GM18508 (cell line): ENCODE measurements around the gene UBE2F.
"Not testable (repeated sequence)": the region's sequence is repeated elsewhere in the genome, so short reads cannot be mapped to it uniquely, and the experiment has no call there.

Experiments used
- ATAC-seq: cut with Tn5 transposase; IDR thresholded peaks from one replicate; pipeline ENCODE4 v1.9.1; 2021; ENCODE audit warnings: moderate number of reproducible peaks; ENCODE audit not compliant: insufficient read depth, unreplicated experiment

The UBE2F gene

DNA sequence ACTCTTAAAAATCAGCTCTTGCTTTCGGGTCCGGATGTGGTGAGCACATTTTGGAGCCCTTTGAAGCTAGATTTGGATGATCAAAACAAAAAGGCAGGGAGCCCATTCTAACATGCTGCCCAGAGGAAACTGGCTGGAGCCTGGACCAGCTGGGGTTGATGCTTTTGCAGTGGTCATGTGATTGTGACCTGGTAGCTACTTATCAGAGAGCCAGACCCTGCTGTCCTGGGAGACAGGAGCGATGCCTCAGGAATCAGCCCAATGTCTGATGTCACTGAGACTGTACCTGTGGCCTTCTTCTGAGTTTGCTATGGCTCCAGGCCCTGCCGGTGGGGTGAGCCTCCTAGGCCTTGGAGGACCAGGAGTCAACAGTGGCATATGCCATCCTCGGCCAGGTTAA, 75.3 kb downstream of the UBE2F start:
- no peak for ATAC-seq

DNA sequence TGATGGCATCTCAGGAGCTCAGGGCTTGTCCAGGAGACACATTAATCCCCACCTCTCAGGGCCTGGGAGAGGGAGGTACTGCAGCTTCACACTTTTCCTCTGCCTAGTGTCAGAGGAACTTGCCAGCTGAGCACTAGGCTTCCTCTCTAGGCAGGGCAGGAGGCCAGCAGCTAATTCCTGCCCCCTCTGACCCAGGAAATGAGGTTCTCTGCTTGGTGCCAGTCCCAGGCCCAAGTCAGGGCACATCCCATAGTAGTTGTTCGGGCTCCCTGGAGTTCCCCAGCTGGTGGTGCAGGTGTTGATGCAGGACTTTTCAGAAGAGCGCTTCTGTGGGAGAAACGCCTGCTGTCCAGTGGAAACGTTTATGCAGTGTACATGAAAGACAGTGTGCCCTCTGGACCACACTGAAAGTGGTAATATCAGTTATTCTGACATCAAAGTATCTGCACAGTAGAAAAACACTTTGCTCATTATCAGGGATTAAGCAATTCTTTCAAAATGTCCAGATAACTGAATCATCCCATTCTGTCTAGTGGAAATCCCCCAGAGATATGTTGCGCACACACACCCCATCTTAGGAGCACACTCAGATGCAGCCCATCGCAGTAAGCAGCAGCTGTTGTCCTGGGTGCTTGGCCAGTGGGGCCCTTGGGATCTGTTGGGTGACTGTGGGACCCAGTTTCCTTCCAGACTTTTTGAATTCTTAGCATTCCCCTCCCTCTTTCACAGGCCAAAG, 76.2 kb downstream of the UBE2F start:
- ATAC-seq: no peak

DNA sequence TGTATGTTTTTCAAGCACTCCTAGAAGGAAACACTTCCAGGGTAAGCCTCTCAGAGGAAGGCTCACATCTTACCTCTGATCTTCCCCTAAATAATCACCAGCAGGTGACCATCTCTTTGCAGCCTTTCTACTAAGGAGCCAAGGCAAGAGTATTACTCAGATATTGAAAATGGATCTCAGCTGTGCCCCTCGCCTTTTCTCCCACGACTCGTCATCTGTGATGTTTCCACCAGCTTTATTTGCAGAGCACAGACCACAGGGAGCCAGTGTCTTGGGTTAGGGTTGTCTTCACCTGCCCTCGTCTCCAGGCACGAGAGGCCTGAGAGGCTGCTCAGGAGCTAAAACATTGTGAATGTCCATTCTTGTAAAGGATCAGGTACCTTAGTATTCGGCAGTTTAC, 77.0 kb downstream of the UBE2F start:
- no peak for ATAC-seq

DNA sequence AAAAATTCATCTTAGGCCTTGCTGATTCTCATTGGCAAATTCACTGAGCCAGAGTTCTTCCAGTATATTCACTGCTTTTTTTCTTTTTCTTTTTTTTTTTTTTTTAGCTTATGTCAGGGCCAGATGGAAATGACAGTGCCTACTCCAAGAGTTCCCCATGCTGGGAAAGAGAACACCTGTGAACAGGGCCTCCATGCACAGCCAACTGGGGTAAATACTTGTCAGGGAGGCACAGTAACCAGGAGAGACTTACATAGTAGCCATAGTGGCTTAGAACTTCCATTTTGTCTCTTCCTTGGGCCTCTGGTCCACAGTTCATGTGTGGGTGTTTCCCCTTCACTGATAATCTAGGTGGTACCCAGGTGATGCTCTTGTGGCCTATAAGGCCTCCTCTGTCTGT, 78.8 kb downstream of the UBE2F start:
- ATAC-seq: no peak

DNA sequence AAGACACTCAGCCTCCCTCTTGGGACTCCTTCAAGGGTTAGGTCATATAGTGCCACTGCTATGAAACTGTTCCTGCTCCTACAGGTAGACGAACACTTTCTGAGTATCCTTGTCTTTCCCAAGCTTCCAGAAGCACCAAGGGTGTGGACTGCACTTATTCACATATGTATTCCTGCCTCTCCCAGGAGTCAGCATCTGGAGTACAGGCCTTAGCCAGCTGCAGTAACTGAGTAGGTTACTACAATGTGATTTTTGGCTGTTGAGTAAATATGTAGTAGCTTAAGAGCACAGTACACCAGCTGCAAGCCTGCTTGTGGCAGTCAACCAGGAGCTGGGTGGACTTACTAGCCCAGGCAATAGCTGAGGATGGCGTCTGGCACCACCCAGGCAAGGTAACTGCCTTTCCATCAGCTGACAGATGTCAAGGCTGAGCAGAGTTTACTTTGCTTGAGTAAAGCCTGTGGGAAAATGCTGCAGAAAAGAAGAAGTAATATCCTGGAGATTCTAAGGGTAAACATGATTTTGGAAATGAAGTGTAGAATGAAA, 80.0 kb downstream of the UBE2F start:
- no peak for ATAC-seq

DNA sequence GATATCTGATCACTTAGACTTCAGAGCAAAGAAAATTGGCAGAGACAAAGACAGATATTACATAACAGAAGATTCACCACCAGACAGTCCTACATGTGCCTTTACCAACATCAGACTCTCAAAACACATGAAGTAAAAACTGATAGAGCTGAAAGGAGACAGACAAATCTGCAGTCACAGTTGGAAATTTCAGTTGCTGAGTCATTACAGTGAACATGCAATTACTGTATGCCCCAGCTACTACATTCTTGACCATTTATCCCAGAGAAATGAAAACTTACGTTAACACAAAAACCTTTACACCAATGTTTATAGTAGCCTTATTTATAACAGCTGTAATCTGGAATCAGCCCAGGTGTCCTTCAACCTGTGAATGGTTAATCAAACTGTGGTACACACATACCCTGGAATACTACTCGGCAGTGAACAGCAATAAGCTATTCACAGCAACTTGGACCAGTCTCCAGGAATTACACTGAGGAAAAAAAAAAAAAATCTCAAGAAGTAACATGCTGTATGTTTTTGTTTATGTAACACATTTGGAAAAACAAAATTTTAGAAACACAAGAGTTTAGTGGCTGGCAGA, 86.5 kb downstream of the UBE2F start:
- no peak for ATAC-seq

DNA sequence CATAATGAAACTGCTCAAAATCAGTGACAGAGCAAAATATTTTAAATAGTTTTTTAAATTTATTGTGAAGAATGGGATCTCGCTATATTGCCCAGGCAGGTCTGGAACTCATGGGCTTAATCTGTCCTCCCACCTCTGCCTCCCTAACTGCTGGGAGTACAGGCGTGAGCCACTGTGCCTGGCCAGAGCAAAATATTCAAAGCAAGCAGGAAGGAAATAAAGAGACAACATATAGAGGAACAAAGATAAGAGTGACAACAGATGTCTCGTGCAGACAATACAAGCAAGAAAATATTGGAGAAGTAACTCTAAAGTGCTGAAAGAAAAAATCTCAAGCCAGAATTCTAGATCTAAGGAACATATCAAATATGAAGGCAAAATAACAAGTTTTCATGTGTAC, 89.0 kb downstream of the UBE2F start:
- no peak for ATAC-seq

DNA sequence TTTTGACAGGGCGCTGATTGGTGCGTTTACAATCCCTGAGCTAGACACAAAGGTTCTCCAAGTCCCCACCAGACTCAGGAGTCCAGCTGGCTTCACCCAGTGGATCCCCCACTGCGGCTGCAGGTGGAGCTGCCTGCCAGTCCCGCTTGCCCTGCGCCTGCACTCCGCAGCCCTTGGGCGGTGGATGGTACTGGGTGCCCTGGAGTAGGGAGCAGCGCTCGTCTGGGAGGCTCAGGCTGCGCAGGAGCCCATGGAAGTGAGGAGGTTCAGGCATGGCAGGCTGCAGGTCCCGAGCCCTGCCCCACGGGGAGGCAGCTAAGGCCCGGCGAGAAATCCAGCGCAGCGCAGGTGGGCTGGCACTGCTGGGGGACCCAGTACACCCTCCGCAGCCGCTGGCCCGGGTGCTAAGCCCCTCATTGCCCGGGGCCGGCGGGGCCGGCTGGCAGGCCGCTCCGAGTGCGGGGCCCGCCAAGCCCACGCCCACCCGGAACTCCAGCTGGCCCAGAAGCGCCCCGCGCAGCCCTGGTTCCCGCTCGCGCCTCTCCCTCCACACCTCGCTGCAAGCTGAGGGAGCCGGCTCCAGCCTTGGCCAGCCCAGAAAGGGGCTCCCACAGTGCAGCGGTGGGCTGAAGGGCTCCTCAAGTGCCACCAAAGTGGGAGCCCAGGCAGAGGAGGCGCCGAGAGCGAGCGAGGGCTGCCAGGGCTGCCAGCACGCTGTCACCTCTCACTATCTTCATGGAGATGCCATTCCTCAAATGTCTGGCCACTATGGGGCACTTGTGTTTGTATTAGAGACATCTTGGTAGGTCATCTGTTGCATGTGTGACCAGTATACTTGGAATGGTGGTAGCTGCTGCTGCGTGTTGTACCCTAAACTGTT, 91.1 kb downstream of the UBE2F start:
- ATAC-seq: not testable (repeated sequence)

DNA sequence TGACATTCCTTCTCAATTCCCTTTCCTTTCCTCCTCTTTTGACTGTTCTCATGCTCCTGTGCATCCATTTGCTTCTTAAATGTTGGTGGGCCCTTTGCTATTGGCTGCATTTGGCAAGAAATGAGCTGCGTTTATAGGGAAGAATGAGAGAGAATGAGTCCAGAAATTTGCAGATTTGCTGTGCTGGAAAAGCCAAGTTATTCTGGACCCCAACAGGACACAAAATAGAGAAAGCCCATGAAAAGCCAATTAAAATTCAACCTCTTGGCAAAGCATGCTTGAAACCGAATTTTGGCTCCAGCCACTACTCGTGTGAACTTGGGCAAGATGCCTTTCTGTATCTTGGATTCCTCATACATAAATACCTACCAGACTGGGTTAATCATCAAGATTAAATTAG, 92.7 kb downstream of the UBE2F start:
- no peak for ATAC-seq

DNA sequence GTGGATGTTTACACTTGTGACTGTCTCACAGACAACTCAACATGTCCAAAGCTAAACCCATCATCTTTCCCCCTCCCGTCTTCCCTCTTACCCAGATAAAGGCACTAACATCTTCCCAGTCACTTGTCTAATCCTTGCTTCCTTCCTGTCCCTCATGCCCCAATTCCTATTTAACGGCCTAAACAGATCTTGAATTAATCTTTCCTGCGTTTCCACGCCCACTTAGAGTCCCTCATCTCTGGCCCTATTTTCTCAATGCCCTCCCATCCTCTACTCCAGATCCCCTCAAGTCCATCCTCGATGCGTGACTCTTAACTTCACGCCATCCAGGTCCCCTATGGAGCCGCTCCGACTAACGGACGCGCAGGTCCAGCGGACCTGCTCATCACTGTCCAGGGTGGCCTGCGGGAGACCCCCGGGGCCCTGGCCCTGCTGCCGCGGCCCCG, 93.3 kb downstream of the UBE2F start:
- ATAC-seq: no peak

DNA sequence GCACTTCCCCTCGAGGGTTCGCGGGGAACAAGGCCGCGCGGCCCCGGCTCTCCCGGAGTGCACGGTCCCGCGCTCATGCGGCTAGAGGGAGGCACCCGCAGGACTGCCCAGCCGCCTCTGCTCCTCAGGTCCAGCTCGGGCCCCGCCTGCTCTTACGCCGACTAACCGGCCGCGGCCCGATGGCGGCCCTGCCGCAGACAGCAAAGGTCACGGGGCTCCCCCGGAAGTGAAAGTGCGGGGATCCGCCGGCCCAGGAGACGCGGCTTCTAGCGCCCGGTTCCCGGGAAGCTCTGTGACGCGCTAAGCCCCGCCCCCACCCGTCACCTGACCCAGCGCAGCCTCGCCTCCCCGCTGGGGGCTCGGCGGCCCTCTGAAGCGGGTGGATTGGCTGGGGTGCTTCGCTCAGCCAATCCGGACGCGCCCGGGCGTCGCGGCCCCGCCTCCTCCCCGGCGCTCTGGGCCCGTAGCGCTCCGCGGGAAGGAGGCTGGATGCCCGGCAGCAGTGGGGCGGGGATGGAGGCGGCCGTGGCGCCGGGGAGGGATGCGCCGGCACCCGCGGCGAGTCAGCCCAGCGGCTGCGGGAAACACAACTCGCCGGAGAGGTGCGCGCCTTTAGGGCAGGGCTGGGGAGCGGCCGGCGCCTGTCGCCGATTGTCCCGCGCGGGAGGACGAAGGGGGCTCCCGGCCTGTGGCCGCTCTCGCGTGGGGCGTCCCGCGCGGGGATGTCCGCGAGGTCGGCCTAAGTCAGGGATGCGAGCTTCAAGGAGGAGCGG, 93.9 kb downstream of the UBE2F start, which contains the start of gene SCLY:
SCLY (plus strand) TSS at position 460 of the 773 bp plus-strand sequence; CDS start at position 514, 54 bp downstream.
- peak; percentile 72 for ATAC-seq

DNA sequence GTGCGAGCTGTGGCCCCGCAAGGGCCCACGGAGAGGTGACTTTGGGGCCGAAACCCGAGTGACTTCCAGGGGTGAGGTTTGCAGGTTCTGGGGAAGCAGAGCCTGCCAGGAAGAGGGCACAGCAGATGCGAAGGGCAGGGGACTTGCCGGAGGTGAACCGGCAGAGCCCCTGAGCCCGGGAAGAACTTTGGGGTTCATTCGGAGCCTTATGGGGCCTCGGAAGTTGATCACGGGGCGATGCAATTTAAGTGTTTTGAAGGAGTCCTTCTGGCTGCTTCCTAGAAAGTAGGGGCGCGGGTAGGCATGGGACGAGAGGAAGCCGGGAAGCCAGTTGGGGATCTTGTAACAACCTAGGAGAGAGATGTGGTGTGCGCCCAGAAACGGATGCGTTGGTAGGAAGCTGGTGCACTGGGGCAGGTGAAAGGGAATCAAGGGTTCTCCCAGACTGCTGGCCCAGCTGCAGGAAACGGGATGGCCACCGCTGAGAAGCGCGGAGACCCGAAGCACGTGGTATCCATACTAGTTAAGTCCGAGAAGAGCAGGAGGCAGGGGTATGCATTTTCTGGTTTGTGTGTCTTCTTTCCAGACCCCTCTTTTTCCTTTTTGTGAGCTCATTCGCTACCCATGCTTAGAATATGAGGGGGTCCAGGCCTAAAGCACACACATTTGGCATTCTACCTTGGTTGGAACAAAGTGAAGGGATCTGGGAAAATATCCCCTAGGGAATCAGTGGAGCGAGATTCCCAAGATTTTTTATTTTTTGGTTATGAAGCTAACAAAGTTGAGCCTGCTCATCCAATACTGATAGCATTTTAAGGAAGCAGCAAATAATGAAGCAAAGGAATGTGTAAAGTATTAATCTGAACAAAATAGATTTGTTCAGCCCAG, 94.7 kb downstream of the UBE2F start:
- no peak for ATAC-seq

DNA sequence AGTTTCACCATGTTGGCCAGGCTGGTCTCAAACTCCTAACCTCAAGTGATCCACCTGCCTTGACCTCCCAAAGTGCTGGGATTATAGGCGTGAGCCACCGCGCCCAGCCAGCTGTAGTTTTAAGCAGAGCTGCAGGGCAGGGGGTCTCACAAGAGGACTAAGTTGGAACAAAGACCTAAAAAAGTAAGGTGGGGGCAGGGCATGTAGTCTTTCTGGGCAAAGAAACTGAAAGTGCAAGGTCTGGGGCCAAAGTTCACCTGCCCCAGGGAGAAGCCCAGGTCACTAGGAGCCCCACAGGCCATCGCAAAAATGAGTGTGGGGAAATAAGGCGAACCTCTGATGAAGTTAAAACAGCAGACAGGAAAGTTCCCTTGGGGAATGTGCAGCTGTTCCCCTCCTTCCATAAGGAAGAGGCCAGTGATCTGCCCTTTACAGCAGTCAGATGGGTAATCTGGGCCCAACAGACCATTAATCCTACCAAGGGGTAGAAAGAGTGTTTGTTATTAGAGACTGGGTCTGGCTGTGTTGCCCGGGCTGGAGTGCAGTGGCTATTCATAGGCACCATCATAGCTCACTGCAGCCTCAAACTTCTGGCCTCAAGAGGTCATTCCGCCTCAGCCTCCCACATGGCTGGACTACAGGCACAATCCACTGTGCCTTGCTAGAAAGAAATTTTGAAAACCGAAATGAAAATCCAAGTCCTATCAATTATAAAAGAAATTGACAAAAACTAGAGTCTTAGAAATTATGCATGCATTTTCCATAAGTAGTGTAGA, 96.8 kb downstream of the UBE2F start:
- no peak for ATAC-seq

DNA sequence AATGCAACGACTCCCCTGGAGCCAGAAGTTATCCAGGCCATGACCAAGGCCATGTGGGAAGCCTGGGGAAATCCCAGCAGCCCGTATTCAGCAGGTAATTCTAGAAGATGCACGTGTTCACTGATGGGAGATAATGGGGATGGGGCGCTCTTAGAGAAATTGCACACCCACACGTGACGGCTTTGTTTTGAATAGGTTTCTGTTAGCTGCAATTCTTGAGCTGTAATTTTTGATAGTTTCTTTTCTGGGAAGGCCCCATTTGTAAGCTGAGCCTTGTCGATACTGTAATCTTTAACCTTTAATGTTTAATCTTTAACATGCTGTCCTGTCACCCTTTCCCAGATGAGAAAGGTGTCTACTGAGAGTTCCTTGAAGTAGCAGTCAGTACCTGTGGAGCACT, 97.6 kb downstream of the UBE2F start:
- ATAC-seq: no peak

DNA sequence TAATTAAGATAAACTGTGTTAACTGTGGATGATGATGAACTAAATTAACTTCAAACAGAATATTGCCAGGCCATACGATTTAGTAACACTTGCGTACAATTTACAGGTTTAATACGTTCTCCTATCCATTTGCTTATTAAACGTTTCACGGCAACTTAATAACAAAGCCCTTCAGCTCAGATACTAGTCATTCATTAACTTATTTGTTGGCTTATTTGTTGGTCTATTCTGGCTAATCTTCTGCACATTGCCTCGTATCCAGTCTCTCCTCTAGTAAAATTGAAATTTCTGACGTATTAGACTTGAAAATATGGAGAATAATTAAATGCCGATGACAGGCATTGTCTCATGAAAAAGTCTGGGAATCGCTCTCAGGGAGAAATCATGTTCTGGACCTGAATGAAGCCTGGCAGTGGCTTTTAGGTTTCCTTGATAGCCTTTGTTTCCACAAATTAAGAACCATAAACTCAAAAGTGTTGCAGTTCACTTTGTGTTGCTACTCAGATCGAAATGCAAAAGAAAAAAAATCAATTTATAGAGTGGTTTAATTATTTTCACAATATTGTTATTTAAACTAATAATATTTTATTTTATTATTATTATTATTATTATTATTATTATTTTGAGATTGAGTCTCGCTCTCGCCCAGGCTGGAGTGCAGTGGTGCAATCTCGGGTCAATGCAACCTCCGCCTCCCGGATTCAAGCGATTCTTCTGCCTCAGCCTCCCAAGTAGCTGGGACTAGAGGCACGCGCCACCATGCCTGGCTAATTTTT, 98.4 kb downstream of the UBE2F start:
- ATAC-seq: no peak

DNA sequence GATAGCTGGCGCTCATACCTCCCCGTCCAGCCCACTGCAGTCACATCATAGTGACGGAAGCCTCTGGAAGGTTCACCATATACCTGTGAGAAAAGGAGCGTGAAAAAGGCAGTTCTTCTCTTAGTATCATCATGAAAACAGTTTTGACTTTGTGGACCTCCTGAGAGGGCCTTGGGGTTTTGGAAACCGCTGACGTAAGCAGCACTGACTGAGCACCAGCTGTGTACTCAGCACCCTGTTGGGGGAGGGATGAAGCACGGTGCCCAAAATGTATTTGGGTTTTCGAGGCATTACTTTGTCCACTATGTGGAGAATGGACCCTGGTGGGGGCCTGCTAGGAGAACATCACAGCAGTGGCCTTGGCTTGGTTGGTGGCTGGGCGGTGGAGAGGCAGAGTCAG, 99.4 kb downstream of the UBE2F start:
- no peak for ATAC-seq

DNA sequence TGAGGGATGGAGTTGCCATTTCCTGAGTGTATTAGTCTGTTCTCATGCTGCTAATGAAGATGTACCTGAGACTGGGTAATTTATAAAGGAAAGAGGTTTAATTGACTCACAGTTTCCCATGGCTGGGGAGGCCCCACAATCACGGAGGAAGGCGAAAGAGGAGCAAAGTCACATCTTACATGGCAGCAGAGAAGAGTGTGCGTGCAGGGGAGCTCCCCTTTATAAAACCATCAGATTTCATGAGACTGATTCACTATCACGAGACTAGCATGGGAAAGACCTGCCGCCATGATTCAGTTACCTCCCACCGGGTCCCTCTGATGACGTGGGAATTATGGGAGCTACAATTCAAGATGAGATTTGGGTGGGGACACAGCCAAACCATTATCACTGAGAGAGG, 99.9 kb downstream of the UBE2F start:
- ATAC-seq: not testable (repeated sequence)

DNA sequence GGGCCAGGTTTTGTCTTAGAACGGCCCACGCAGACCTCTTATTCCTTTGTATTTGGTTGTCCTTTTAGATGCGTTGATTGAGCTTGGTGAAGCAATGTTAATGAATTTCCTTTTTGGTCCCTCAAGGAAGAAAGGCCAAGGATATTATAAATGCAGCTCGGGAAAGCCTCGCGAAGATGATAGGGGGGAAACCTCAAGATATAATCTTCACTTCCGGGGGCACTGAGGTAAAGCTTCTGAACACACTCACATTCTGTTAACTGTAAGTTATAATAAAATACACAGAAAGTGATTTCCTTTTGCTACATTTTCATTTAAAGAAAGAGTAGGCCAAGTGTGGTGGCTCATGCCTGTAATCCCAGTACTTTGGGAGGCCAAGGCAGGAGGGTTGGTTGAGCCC, 101.1 kb downstream of the UBE2F start:
- no peak for ATAC-seq
